A549 (cell line): Measurements from ENCODE around the gene ZNF496. TPM values are rescaled to one million over a fixed set of nuclear protein-coding genes. Genes with fewer than 3 reads are reported as not detected.
"Not testable (repeated sequence)": the region's sequence is repeated elsewhere in the genome, so short reads cannot be mapped to it uniquely, and the experiment has no call there.

Source experiments
- ATAC-seq, 2 experiments: fragments of 200-7000 bp in 1 of 2; fragments of >200 bp in 1 of 2; cut with Nextera tagmentation in 1 of 2; cut with Tn5 transposase in 1 of 2; 3 replicates each; pipeline versions ENCODE4 v1.8.0 to v1.9.1; 2018 to 2020; ENCODE audit warnings: mild to moderate bottlenecking in 1 of 2, moderate library complexity in 1 of 2
- CTCF ChIA-PET: fragments of 300-600 bp; sonication (Branson Sonifier 250); formaldehyde crosslinking; extraction: SDS; loops from one replicate; lab custom pipeline; 2021; ENCODE audit warnings: antibody characterized with exemption, inconsistent platforms; lab: Yijun Ruan, JAX
- POLR2A ChIA-PET: fragments of 350-600 bp; formaldehyde crosslinking; extraction: SDS; loops from one replicate; lab custom pipeline; 2021; ENCODE audit warnings: antibody characterized with exemption, inconsistent platforms; lab: Yijun Ruan, JAX
- DNase-seq, 2 experiments: peaks; one replicate each; pipeline versions ENCODE4 v3.0.0 to v3.0.0-alpha.2; 2011 to 2016; ENCODE audit warnings: low read depth in 1 of 2, low spot score in 1 of 2
- FAIRE-seq: peaks from 2 replicates; lab custom pipeline; 2011; peaks lifted over from hg19 to GRCh38; lab: Jason Lieb, UNC
- H3K27ac ChIP-seq, 2 experiments: fragments of >200 bp; sonication (Bioruptor Twin); formaldehyde crosslinking; 3 replicates each; pipeline ENCODE4 v1.5.1; 2016 to 2017
- H3K4me1 ChIP-seq: fragments of >200 bp; sonication (Bioruptor Twin); formaldehyde crosslinking; 3 replicates; pipeline ENCODE4 v1.6.1; 2016
- H3K4me2 ChIP-seq: fragments of >200 bp; sonication (Bioruptor Twin); formaldehyde crosslinking; 3 replicates; pipeline ENCODE4 v1.6.1; 2016
- H3K4me3 ChIP-seq: fragments of >200 bp; sonication (Bioruptor Twin); formaldehyde crosslinking; 3 replicates; pipeline ENCODE4 v1.5.1; 2016
- H3K9me3 ChIP-seq: fragments of >200 bp; sonication (Bioruptor Twin); formaldehyde crosslinking; 3 replicates; pipeline ENCODE4 v1.6.1; 2016
- CBX2 ChIP-seq: fragments of 200-600 bp; sonication (generic); IDR thresholded peaks from 2 replicates; pipeline ENCODE4 v1.6.1; 2016; ENCODE audit warnings: low read depth, mild to moderate bottlenecking, borderline replicate concordance
- CBX8 ChIP-seq: fragments of 200-600 bp; sonication (generic); IDR thresholded peaks from 2 replicates; pipeline ENCODE4 v1.6.1; 2016
- CHD2 ChIP-seq: fragments of 150-350 bp; IDR thresholded peaks from 2 replicates; pipeline ENCODE4 v1.6.1; 2014; ENCODE audit warnings: low read length; ENCODE audit not compliant: partially characterized antibody
- CHD4 ChIP-seq: fragments of 200-600 bp; sonication (generic); IDR thresholded peaks from 2 replicates; pipeline ENCODE4 v1.6.1; 2016; ENCODE audit warnings: antibody characterized with exemption, mild to moderate bottlenecking, borderline replicate concordance
- EHMT2 ChIP-seq: fragments of 200-600 bp; sonication (generic); IDR thresholded peaks from 2 replicates; pipeline ENCODE4 v1.6.1; 2016; ENCODE audit warnings: antibody characterized with exemption, low read depth, mild to moderate bottlenecking, moderate library complexity
- ESRRA ChIP-seq: fragments of 150-350 bp; IDR thresholded peaks from 2 replicates; pipeline ENCODE4 v1.6.1; 2014; ENCODE audit warnings: mild to moderate bottlenecking, low read length, borderline replicate concordance
- FOSB ChIP-seq: fragments of 250-450 bp; sonication (Bioruptor Pico); IDR thresholded peaks from 2 replicates; pipeline ENCODE4 v1.5.0; 2020; ENCODE audit warnings: mild to moderate bottlenecking, moderate library complexity
- FOSL2 ChIP-seq, 2 experiments: fragments of 450-650 bp in 1 of 2; fragments of >200 bp in 1 of 2; sonication (Bioruptor Twin) in 1 of 2; formaldehyde crosslinking; IDR thresholded peaks; 2 replicates each; pipeline versions ENCODE4 v1.5.0 to v1.6.1; 2016 to 2020; ENCODE audit warnings: mild to moderate bottlenecking in 1 of 2, moderate library complexity in 1 of 2
- FOXS1 ChIP-seq: fragments of 250-450 bp; sonication (Bioruptor Pico); IDR thresholded peaks from 2 replicates; pipeline ENCODE4 v1.5.0; 2020; ENCODE audit warnings: mild to moderate bottlenecking, moderate library complexity
- MAFK ChIP-seq: fragments of 450-650 bp; IDR thresholded peaks from 2 replicates; pipeline ENCODE4 v1.6.1; 2014; ENCODE audit not compliant: partially characterized antibody
- NPAS2 ChIP-seq: fragments of 250-450 bp; sonication (Bioruptor Pico); IDR thresholded peaks from 2 replicates; pipeline ENCODE4 v1.8.0; 2022; ENCODE audit warnings: mild to moderate bottlenecking, moderate library complexity, borderline replicate concordance
- RARB ChIP-seq: fragments of 250-450 bp; sonication (Bioruptor Pico); IDR thresholded peaks from 2 replicates; pipeline ENCODE4 v1.8.0; 2021; ENCODE audit warnings: mild to moderate bottlenecking, moderate library complexity
- RNF2 ChIP-seq: fragments of 200-600 bp; sonication (generic); IDR thresholded peaks from 2 replicates; pipeline ENCODE4 v1.6.1; 2016; ENCODE audit warnings: low read depth, mild to moderate bottlenecking, antibody characterized with exemption, moderate library complexity, borderline replicate concordance
- SMC3 ChIP-seq: fragments of >200 bp; sonication (Bioruptor Twin); formaldehyde crosslinking; IDR thresholded peaks from 3 replicates; pipeline ENCODE4 v1.6.1; 2018; ENCODE audit warnings: inconsistent platforms
- SREBF2 ChIP-seq: fragments of 450-650 bp; IDR thresholded peaks from 2 replicates; pipeline ENCODE4 v1.6.1; 2014; ENCODE audit warnings: mild to moderate bottlenecking, moderate library complexity
- TP53 ChIP-seq: fragments of 250-450 bp; sonication (Bioruptor Pico); IDR thresholded peaks from 2 replicates; pipeline ENCODE4 v1.5.0; 2021; ENCODE audit warnings: mild to moderate bottlenecking, moderate library complexity
- ZC3H11A ChIP-seq: fragments of 450-650 bp; IDR thresholded peaks from 2 replicates; pipeline ENCODE4 v1.6.1; 2014; ENCODE audit warnings: antibody characterized with exemption, mild to moderate bottlenecking
- WGBS: methylation state at CpG from one replicate; pipeline ENCODE4 v1.1.6; 2017; ENCODE audit errors: missing lambda C conversion rate; 5-methylcytosine and 5-hydroxymethylcytosine counted together
- polyA plus RNA-seq, 4 experiments: library from polyadenylated mRNA; depleted of rRNA in 3 of 4; stranded (reverse); fragments of >200 nt; fragmentation: RNase III in 1 of 4; extraction: RNeasy Plus Mini Kit Qiagen cat#74134 plus additional on column Dnase treatment in 1 of 4; gene quantifications; 2 replicates in 3 of 4; 3 replicates in 1 of 4; pipeline ENCODE4 v1.2.3, GENCODE V29; 2011 to 2017
- TF ChIP-seq, protein P1 (sequence below): IDR thresholded peaks from 2 replicates; pipeline ENCODE4 v1.6.1; 2012
- TF ChIP-seq, protein P2 (sequence below): fragments of 250-450 bp; sonication (Bioruptor Pico); IDR thresholded peaks from 2 replicates; pipeline ENCODE4 v1.5.0; 2020; ENCODE audit warnings: low read depth, mild to moderate bottlenecking, moderate library complexity
- TF ChIP-seq, protein P3 (sequence below): fragments of 150-350 bp; IDR thresholded peaks from 2 replicates; pipeline ENCODE4 v1.6.1; 2014; ENCODE audit warnings: low read depth, mild to moderate bottlenecking, low read length
- TF ChIP-seq, protein P4 (sequence below): fragments of 450-650 bp; IDR thresholded peaks from 2 replicates; pipeline ENCODE4 v1.6.1; 2014; ENCODE audit warnings: antibody characterized with exemption
- TF ChIP-seq, protein P5 (sequence below): fragments of 200-600 bp; sonication (generic); IDR thresholded peaks from 2 replicates; pipeline ENCODE4 v1.6.1; 2016; ENCODE audit warnings: antibody characterized with exemption, mild to moderate bottlenecking, moderate library complexity

The ZNF496 gene
- polyA plus RNA-seq, 2 of the 4 experiments (the other 2 are of a cell fraction), result 13.1 to 16.1 TPM

DNA sequence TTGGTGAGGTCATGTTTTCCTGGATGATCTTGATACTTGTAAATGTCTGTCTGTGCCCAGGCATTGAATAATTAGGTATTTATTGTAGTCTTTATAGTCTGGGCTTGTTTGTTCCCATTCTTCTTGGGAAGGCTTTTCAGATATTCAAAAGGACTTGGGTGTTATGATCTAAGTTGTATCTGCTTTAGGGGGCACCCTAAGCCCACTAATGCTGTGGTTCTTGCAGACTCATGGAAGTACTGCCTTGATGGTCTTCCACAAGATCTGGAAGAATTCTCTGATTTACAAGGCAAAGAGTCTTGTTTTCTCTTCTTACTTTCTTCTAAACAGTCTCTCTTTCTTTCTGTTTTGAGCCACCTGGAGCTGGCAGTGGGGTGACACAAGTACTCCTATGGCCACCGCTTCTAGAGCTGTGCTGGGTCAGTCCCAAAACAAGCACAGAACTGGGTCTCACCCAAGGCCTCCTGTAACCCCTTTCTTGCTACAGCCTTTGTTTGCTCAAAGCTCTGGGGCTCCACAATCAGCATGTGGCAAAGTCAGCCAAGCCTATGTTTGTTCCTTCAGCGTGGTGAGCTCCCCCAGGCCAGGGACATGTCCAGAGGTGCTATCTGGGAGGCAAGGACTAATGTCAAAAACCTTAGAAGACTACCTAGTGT lies 63.1 kb downstream of the ZNF496 start (continued):
- TF ChIP-seq FOSL2 (IDR thresholded peaks at IDR 0.05) (no peak), FOSL2 (CRISPR knock-in tag; IDR thresholded peaks at IDR 0.05) (no peak), ESRRA (no peak), CBX2 (no peak)
- TF ChIP-seq, all 56 proteins: peak for 0

DNA sequence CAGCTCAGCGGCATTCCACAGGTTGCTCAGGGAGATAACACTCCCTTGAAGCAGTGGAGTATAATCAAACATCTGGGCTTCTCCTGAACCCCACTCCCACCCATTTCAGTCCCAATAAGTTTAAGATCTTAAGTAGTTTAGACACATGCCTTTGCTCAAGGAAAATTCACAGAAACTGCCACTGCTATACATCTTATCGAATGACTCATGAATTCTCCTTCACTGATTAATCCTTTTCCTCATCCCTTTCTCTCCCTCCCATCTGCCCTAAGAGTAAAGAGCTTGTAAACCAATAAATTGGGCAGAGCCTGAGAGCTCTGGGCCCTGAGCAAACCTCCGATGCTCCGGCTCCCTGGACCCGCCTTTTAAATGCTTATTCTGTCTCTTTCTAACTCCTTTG lies 65.6 kb downstream of the ZNF496 start:
- ChIA-PET CTCF (no interaction called here), POLR2A (no interaction called here)
- no peak overlapping the region for H3K4me3 ChIP-seq
- H3K27ac ChIP-seq, result no peak overlapping the region
- peaks cover 5% of the 10 kb centered on the region; the same call in 1 of the 3 replicates for H3K9me3 ChIP-seq
- H3K4me1 ChIP-seq, result no peaks in the 10 kb centered on the region
- ATAC-seq (no peak), FAIRE-seq (no peak), DNase-seq (no peak)
- TF ChIP-seq SMC3 (no peak), RARB (CRISPR knock-in tag) (no peak), CHD2 (no peak), SREBF2 (no peak), ZC3H11A (no peak), TP53 (no peak), EHMT2 (no peak), CBX8 (no peak), FOSB (CRISPR knock-in tag) (no peak), NPAS2 (CRISPR knock-in tag) (no peak)
- TF ChIP-seq, protein P1, sequence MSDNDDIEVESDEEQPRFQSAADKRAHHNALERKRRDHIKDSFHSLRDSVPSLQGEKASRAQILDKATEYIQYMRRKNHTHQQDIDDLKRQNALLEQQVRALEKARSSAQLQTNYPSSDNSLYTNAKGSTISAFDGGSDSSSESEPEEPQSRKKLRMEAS, result no peak
- TF ChIP-seq, protein P2, sequence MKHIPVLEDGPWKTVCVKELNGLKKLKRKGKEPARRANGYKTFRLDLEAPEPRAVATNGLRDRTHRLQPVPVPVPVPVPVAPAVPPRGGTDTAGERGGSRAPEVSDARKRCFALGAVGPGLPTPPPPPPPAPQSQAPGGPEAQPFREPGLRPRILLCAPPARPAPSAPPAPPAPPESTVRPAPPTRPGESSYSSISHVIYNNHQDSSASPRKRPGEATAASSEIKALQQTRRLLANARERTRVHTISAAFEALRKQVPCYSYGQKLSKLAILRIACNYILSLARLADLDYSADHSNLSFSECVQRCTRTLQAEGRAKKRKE (CRISPR knock-in tag), result no peak
- TF ChIP-seq, protein P3, sequence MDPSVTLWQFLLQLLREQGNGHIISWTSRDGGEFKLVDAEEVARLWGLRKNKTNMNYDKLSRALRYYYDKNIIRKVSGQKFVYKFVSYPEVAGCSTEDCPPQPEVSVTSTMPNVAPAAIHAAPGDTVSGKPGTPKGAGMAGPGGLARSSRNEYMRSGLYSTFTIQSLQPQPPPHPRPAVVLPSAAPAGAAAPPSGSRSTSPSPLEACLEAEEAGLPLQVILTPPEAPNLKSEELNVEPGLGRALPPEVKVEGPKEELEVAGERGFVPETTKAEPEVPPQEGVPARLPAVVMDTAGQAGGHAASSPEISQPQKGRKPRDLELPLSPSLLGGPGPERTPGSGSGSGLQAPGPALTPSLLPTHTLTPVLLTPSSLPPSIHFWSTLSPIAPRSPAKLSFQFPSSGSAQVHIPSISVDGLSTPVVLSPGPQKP, result no peak
- TF ChIP-seq, protein P4, sequence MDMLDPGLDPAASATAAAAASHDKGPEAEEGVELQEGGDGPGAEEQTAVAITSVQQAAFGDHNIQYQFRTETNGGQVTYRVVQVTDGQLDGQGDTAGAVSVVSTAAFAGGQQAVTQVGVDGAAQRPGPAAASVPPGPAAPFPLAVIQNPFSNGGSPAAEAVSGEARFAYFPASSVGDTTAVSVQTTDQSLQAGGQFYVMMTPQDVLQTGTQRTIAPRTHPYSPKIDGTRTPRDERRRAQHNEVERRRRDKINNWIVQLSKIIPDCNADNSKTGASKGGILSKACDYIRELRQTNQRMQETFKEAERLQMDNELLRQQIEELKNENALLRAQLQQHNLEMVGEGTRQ, result no peak
- WGBS, result 19% methylated on average over 5 of the region's 5 CpGs
- no peak overlapping the region for H3K4me2 ChIP-seq

DNA sequence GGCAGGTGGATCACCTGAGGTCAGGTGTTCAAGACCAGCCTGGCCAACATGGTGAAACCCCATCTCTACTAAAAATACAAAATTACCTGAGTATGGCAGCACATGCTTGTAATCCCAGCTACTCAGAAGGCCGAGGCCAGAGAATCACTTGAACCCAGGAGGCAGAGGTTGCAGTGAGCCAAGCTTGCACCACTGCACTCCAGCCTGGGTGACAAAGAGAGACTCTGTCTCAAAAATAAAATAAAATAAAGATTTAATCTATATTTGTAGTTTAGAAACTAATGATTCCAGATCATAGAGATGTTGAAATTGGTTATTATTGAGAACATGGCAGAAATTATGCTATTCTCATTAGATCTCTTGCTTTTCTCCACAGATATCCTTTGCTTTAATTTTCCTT lies 75.9 kb downstream of the ZNF496 start, which contains the start of gene VN1R5:
VN1R5 (plus strand) TSS at position 301 of the 400 bp plus-strand sequence.
- ATAC-seq, H3K9me3 ChIP-seq, FAIRE-seq, DNase-seq, H3K4me3 ChIP-seq, H3K4me2 ChIP-seq, H3K27ac ChIP-seq, H3K4me1 ChIP-seq, CTCF ChIA-PET, POLR2A ChIA-PET: not testable (repeated sequence)
- 0% methylated on average over 1 of the region's 1 CpG for WGBS

DNA sequence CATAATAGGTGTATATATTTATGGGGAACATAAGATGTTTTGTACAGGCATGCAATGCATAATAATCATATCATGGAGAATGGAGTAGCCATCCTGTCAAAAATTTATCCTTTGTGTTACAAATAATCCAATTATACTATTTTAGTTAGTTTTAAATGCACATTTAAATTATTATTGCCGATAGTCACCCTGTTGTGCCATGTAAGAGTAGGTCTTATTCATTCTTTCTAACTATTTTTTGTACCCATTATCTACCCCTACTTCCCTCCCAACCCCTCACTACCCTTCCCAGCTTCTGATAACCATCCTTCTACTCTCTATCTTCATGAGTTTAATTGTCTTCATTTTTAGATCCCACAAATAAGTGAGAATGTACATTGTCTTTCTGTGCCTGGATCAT lies 84.1 kb downstream of the ZNF496 start:
- no peak for FAIRE-seq
- POLR2A ChIA-PET, result no interaction called here

More for the DNA sequence above, 84.1 kb downstream of the ZNF496 start:
- Histone ChIP-seq H3K9me3 (0 out of 3 replicates have a peak, but pooled peaks cover 3% of the 10 kb centered on the region), H3K27ac (no peak overlapping the region), H3K4me3 (no peak overlapping the region)
- CTCF ChIA-PET, result no interaction called here
- no peak for ATAC-seq
- no peak for TF ChIP-seq RNF2
- TF ChIP-seq TP53, result no peak
- TF ChIP-seq RARB (CRISPR knock-in tag), result no peak
- TF ChIP-seq, protein P5, sequence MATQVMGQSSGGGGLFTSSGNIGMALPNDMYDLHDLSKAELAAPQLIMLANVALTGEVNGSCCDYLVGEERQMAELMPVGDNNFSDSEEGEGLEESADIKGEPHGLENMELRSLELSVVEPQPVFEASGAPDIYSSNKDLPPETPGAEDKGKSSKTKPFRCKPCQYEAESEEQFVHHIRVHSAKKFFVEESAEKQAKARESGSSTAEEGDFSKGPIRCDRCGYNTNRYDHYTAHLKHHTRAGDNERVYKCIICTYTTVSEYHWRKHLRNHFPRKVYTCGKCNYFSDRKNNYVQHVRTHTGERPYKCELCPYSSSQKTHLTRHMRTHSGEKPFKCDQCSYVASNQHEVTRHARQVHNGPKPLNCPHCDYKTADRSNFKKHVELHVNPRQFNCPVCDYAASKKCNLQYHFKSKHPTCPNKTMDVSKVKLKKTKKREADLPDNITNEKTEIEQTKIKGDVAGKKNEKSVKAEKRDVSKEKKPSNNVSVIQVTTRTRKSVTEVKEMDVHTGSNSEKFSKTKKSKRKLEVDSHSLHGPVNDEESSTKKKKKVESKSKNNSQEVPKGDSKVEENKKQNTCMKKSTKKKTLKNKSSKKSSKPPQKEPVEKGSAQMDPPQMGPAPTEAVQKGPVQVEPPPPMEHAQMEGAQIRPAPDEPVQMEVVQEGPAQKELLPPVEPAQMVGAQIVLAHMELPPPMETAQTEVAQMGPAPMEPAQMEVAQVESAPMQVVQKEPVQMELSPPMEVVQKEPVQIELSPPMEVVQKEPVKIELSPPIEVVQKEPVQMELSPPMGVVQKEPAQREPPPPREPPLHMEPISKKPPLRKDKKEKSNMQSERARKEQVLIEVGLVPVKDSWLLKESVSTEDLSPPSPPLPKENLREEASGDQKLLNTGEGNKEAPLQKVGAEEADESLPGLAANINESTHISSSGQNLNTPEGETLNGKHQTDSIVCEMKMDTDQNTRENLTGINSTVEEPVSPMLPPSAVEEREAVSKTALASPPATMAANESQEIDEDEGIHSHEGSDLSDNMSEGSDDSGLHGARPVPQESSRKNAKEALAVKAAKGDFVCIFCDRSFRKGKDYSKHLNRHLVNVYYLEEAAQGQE, result no peak
- TF ChIP-seq SMC3, result no peak
- TF ChIP-seq CHD4, result no peak
- TF ChIP-seq CBX8, result no peak
- no peak for TF ChIP-seq MAFK
- no peak for TF ChIP-seq FOXS1 (CRISPR knock-in tag)
- TF ChIP-seq FOSB (CRISPR knock-in tag), result no peak
- TF ChIP-seq, protein P4, result no peak
- TF ChIP-seq, all 56 proteins: peak for 0
- Histone ChIP-seq H3K4me2 (no peak overlapping the region), H3K4me1 (no peaks in the 10 kb centered on the region)
- DNase-seq, result no peak
- 5% methylated on average over 1 of the region's 1 CpG for WGBS
